WTC11 (cell line): ENCODE measurements around the gene LILRB3. TPM values are rescaled to one million over a fixed set of nuclear protein-coding genes. Genes with fewer than 3 reads are reported as not detected.

ENCODE experiments used
- ATAC-seq: fragments of 200-7000 bp; cut with Tn5 transposase; 2 replicates; pipeline ENCODE4 v1.10.0; 2021; ENCODE audit warnings: mild to moderate bottlenecking, moderate library complexity
- CTCF ChIA-PET: fragments of 300-600 bp; sonication (Branson Sonifier 250); formaldehyde crosslinking; loops from one replicate; lab custom pipeline; 2021; ENCODE audit warnings: antibody characterized with exemption; lab: Charles Lee
- POLR2A ChIA-PET: fragments of 350-600 bp; sonication (Branson Sonifier 250); formaldehyde crosslinking; loops from one replicate; lab custom pipeline; 2021; ENCODE audit warnings: antibody characterized with exemption; lab: Charles Lee
- DNase-seq: peaks from one replicate; pipeline ENCODE4 v3.0.0; 2021; ENCODE audit warnings: low spot score
- H3K27ac Mint-ChIP-seq: 2 replicates; pipeline ENCODE4 v1.8.0; 2021; ENCODE audit warnings: mixed read lengths
- H3K27me3 Mint-ChIP-seq: 2 replicates; pipeline ENCODE4 v1.8.0; 2021; ENCODE audit warnings: low read depth, mild to moderate bottlenecking, moderate library complexity, mixed read lengths
- H3K36me3 Mint-ChIP-seq: 2 replicates; pipeline ENCODE4 v1.8.0; 2021; ENCODE audit warnings: mixed read lengths
- H3K4me1 Mint-ChIP-seq: 2 replicates; pipeline ENCODE4 v1.8.0; 2022; ENCODE audit warnings: mixed read lengths
- H3K4me3 Mint-ChIP-seq: 2 replicates; pipeline ENCODE4 v1.8.0; 2021; ENCODE audit warnings: mild to moderate bottlenecking, moderate library complexity, mixed read lengths
- H3K9me3 Mint-ChIP-seq: 2 replicates; pipeline ENCODE4 v1.8.0; 2021; ENCODE audit warnings: mixed read lengths
- CBFB ChIP-seq: sonication (generic); formaldehyde crosslinking; IDR thresholded peaks from 2 replicates; pipeline ENCODE4 v1.8.1; 2022; ENCODE audit warnings: mild to moderate bottlenecking, low read depth, missing genetic modification reagents
- ETV6 ChIP-seq: sonication (generic); formaldehyde crosslinking; IDR thresholded peaks from 2 replicates; pipeline ENCODE4 v1.8.1; 2022; ENCODE audit warnings: mild to moderate bottlenecking, missing genetic modification reagents
- JAZF1 ChIP-seq: fragments of 250-450 bp; sonication (Bioruptor Pico); IDR thresholded peaks from 2 replicates; pipeline ENCODE4 v1.9.0; 2021; ENCODE audit warnings: moderate library complexity, mild to moderate bottlenecking, inconsistent platforms
- NR1H2 ChIP-seq: sonication (generic); formaldehyde crosslinking; IDR thresholded peaks from 2 replicates; pipeline ENCODE4 v1.9.0; 2021; ENCODE audit warnings: mild to moderate bottlenecking, moderate library complexity, missing genetic modification reagents
- RELA ChIP-seq: sonication (generic); formaldehyde crosslinking; IDR thresholded peaks from 2 replicates; pipeline ENCODE4 v1.8.1; 2022; ENCODE audit warnings: missing genetic modification reagents, mild to moderate bottlenecking, borderline replicate concordance
- SMAD4 ChIP-seq: sonication (generic); formaldehyde crosslinking; IDR thresholded peaks from 2 replicates; pipeline ENCODE4 v1.8.0; 2022; ENCODE audit warnings: mild to moderate bottlenecking, missing genetic modification reagents
- SOX15 ChIP-seq: fragments of 250-450 bp; sonication (Bioruptor Pico); IDR thresholded peaks from 2 replicates; pipeline ENCODE4 v1.9.0; 2021; ENCODE audit warnings: mild to moderate bottlenecking
- ZNF671 ChIP-seq: fragments of 250-450 bp; sonication (Bioruptor Pico); IDR thresholded peaks from 2 replicates; pipeline ENCODE4 v1.8.0; 2021; ENCODE audit warnings: mild to moderate bottlenecking
- total RNA-seq: library from RNA; stranded (reverse); gene quantifications from 3 replicates; pipeline ENCODE4 v1.2.3, GENCODE V29; 2021
- TF ChIP-seq, protein P1 (sequence below): sonication (generic); formaldehyde crosslinking; IDR thresholded peaks from 2 replicates; pipeline ENCODE4 v1.8.1; 2023; ENCODE audit warnings: mild to moderate bottlenecking, missing genetic modification reagents, moderate library complexity
- TF ChIP-seq, protein P2 (sequence below): fragments of 250-450 bp; sonication (Bioruptor Pico); IDR thresholded peaks from 2 replicates; pipeline ENCODE4 v1.9.0; 2021; ENCODE audit warnings: mild to moderate bottlenecking, borderline replicate concordance
- TF ChIP-seq, protein P3 (sequence below): fragments of 250-450 bp; sonication (Bioruptor Pico); IDR thresholded peaks from 2 replicates; pipeline ENCODE4 v1.9.0; 2021; ENCODE audit warnings: moderate library complexity, mild to moderate bottlenecking, inconsistent platforms, borderline replicate concordance
- TF ChIP-seq, protein P4 (sequence below): sonication (generic); formaldehyde crosslinking; IDR thresholded peaks from 2 replicates; pipeline ENCODE4 v1.8.1; 2023; ENCODE audit warnings: mild to moderate bottlenecking, missing genetic modification reagents
- TF ChIP-seq, protein P5 (sequence below): sonication (generic); formaldehyde crosslinking; IDR thresholded peaks from 2 replicates; pipeline ENCODE4 v1.8.1; 2023; ENCODE audit warnings: mild to moderate bottlenecking, missing genetic modification reagents, borderline replicate concordance

The LILRB3 gene
- total RNA-seq, 1 experiment from 2014 or later, result not detected

DNA sequence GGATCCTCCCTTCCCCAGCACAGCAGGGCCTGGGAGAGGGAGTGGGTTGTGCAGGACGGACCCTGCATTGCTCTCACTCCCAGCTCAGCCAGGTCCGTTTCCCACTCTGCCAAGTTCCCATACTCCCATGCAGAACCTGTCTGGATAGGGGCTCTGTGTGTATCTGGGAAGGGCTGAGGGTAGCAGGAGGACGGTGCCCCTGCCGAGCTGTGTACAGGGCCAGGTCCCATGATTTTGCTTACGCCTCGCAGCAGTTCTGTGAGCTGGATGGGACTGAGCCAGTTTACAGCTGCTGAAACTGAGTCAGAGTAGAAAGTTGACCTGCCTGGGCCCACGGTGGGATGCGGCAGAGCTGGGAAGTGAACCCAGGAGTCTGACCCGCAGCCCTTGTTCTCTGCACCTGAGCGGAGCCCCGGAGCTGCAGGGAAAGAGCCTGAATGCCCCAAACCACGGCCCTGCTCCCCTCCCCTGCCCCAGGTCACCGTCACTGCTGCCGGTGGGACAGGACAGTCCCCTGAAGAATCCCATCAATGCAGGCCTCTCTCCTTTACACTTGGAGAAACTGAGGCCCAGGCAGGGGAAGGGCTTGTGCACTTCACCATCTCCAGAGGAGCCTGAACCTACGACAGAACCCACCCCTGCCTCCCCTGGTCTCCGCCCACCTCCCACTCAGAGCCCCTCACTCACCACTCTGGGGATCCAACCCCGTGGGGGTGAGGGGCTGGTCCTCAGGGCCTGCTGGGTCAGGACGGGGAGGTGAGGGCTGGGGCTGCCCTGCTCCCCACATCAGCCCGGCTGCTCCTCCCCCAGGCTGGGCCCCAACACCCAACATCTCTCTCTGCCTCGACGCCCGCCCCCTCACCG lies 30.8 kb upstream of the LILRB3 start:
- Mint-ChIP-seq H3K27me3 (peaks cover 21% of the 10 kb centered on the region), H3K27ac (no peak overlapping the region), H3K4me3 (no peak overlapping the region), H3K36me3 (no peaks in the 10 kb centered on the region), H3K9me3 (no peaks in the 10 kb centered on the region), H3K4me1 (peaks cover 3% of the 10 kb centered on the region; the same call in 1 of the 2 replicates)
- ATAC-seq, result no peak
- no peak for DNase-seq
- POLR2A ChIA-PET, result no interaction called here
- TF ChIP-seq CBFB (CRISPR knock-in tag) (no peak), ZNF671 (CRISPR knock-in tag) (no peak), JAZF1 (CRISPR knock-in tag) (no peak), NR1H2 (CRISPR knock-in tag) (no peak), SMAD4 (CRISPR knock-in tag) (no peak), SOX15 (CRISPR knock-in tag) (no peak), ETV6 (CRISPR knock-in tag) (no peak)
- TF ChIP-seq, protein P1, sequence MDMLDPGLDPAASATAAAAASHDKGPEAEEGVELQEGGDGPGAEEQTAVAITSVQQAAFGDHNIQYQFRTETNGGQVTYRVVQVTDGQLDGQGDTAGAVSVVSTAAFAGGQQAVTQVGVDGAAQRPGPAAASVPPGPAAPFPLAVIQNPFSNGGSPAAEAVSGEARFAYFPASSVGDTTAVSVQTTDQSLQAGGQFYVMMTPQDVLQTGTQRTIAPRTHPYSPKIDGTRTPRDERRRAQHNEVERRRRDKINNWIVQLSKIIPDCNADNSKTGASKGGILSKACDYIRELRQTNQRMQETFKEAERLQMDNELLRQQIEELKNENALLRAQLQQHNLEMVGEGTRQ (CRISPR knock-in tag), result no peak
- TF ChIP-seq, protein P2, sequence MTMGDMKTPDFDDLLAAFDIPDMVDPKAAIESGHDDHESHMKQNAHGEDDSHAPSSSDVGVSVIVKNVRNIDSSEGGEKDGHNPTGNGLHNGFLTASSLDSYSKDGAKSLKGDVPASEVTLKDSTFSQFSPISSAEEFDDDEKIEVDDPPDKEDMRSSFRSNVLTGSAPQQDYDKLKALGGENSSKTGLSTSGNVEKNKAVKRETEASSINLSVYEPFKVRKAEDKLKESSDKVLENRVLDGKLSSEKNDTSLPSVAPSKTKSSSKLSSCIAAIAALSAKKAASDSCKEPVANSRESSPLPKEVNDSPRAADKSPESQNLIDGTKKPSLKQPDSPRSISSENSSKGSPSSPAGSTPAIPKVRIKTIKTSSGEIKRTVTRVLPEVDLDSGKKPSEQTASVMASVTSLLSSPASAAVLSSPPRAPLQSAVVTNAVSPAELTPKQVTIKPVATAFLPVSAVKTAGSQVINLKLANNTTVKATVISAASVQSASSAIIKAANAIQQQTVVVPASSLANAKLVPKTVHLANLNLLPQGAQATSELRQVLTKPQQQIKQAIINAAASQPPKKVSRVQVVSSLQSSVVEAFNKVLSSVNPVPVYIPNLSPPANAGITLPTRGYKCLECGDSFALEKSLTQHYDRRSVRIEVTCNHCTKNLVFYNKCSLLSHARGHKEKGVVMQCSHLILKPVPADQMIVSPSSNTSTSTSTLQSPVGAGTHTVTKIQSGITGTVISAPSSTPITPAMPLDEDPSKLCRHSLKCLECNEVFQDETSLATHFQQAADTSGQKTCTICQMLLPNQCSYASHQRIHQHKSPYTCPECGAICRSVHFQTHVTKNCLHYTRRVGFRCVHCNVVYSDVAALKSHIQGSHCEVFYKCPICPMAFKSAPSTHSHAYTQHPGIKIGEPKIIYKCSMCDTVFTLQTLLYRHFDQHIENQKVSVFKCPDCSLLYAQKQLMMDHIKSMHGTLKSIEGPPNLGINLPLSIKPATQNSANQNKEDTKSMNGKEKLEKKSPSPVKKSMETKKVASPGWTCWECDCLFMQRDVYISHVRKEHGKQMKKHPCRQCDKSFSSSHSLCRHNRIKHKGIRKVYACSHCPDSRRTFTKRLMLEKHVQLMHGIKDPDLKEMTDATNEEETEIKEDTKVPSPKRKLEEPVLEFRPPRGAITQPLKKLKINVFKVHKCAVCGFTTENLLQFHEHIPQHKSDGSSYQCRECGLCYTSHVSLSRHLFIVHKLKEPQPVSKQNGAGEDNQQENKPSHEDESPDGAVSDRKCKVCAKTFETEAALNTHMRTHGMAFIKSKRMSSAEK (CRISPR knock-in tag), result no peak
- CTCF ChIA-PET, result interaction anchor here (1.6 to 3.3 kb wide), 2 partner anchors 12 to 138 kb away, joined by 5 to 26 read pairs; no protein-coding TSS in a partner anchor

DNA sequence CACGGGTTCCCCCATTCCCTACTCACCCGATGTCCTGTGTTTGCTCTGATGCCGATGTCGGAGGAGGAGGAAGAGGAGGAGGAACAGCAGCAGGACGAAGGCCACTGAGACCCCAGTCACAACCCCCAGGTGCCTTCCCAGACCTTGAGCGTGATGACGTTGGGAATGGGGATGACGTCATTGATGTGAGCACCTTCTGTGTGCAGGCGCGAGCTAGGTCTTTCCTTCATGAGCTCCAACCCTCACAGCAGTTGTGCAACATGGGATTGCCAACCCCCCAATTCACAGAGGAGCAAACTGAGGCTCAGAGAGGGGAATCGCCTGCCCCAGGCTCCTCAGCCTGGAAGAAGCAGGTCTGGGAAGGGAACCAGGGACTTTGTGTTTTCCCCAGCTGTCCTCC lies 30.0 kb upstream of the LILRB3 start:
- peaks cover 3% of the 10 kb centered on the region; the same call in 1 of the 2 replicates for H3K4me1 Mint-ChIP-seq
- no peak overlapping the region for H3K4me3 Mint-ChIP-seq
- no peaks in the 10 kb centered on the region for H3K36me3 Mint-ChIP-seq
- no peaks in the 10 kb centered on the region for H3K9me3 Mint-ChIP-seq
- ATAC-seq (no peak), DNase-seq (no peak)
- CTCF ChIA-PET, result interaction anchor here (1.6 to 3.3 kb wide), 2 partner anchors 13 to 139 kb away, joined by 5 to 26 read pairs; no protein-coding TSS in a partner anchor
- H3K27me3 Mint-ChIP-seq, result peaks cover 29% of the 10 kb centered on the region
- POLR2A ChIA-PET, result no interaction called here
- TF ChIP-seq RELA (CRISPR knock-in tag), result no peak
- TF ChIP-seq, protein P3, sequence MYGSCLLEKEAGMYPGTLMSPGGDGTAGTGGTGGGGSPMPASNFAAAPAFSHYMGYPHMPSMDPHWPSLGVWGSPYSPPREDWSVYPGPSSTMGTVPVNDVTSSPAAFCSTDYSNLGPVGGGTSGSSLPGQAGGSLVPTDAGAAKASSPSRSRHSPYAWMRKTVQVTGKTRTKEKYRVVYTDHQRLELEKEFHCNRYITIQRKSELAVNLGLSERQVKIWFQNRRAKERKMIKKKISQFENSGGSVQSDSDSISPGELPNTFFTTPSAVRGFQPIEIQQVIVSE (CRISPR knock-in tag), result no peak
- TF ChIP-seq, protein P4, sequence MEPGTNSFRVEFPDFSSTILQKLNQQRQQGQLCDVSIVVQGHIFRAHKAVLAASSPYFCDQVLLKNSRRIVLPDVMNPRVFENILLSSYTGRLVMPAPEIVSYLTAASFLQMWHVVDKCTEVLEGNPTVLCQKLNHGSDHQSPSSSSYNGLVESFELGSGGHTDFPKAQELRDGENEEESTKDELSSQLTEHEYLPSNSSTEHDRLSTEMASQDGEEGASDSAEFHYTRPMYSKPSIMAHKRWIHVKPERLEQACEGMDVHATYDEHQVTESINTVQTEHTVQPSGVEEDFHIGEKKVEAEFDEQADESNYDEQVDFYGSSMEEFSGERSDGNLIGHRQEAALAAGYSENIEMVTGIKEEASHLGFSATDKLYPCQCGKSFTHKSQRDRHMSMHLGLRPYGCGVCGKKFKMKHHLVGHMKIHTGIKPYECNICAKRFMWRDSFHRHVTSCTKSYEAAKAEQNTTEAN (CRISPR knock-in tag), result no peak
- TF ChIP-seq, protein P2 (CRISPR knock-in tag), result no peak
- TF ChIP-seq, protein P5, sequence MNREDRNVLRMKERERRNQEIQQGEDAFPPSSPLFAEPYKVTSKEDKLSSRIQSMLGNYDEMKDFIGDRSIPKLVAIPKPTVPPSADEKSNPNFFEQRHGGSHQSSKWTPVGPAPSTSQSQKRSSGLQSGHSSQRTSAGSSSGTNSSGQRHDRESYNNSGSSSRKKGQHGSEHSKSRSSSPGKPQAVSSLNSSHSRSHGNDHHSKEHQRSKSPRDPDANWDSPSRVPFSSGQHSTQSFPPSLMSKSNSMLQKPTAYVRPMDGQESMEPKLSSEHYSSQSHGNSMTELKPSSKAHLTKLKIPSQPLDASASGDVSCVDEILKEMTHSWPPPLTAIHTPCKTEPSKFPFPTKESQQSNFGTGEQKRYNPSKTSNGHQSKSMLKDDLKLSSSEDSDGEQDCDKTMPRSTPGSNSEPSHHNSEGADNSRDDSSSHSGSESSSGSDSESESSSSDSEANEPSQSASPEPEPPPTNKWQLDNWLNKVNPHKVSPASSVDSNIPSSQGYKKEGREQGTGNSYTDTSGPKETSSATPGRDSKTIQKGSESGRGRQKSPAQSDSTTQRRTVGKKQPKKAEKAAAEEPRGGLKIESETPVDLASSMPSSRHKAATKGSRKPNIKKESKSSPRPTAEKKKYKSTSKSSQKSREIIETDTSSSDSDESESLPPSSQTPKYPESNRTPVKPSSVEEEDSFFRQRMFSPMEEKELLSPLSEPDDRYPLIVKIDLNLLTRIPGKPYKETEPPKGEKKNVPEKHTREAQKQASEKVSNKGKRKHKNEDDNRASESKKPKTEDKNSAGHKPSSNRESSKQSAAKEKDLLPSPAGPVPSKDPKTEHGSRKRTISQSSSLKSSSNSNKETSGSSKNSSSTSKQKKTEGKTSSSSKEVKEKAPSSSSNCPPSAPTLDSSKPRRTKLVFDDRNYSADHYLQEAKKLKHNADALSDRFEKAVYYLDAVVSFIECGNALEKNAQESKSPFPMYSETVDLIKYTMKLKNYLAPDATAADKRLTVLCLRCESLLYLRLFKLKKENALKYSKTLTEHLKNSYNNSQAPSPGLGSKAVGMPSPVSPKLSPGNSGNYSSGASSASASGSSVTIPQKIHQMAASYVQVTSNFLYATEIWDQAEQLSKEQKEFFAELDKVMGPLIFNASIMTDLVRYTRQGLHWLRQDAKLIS (CRISPR knock-in tag), result no peak
- no peak overlapping the region for H3K27ac Mint-ChIP-seq
